Suppressor macrophage treated with lipopolysaccharide for 1 hour (primary cell): ENCODE data around the gene ZNF850.
A peak's percentile ranks its signal among the peaks of the same experiment; 100 is the strongest.

Source experiments
- DNase-seq, 3 donors: peaks; one replicate each; pipeline ENCODE4 v3.0.0-alpha.2; 2020 to 2022

Gene ZNF850

DNA sequence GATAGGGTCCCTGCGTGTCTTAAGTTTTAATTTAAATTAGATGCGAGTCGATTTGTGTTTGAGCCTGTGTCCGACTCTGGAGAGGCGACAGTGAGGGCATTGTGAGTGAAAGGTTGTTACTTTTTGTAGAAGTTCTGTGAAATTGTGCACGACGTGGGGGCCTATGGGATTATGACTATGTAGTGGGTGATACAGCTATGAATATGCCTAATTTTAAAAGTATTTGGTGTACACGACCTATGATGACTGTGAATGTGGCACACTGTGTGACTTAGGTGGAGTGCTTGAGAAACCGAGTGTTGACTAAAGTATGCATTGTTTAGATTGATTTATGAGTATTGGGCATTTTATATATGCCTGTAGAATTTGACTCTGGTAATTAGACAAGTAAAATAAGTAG is 84.5 kb downstream of the ZNF850 start:
- DNase-seq: peak in 1 of 3 donors; percentile 5

- DNase-seq: peak; percentile 97 to 98 (median 97)
These were observed 85.2 kb downstream of the ZNF850 start, which contains the start of gene ZNF567 for GRCh38 chr19:36687214-36688056. TSS of gene ZNF567 (plus strand) at chr19:36687612. CDS start at chr19:36694868, 7,256 bp downstream.

DNA sequence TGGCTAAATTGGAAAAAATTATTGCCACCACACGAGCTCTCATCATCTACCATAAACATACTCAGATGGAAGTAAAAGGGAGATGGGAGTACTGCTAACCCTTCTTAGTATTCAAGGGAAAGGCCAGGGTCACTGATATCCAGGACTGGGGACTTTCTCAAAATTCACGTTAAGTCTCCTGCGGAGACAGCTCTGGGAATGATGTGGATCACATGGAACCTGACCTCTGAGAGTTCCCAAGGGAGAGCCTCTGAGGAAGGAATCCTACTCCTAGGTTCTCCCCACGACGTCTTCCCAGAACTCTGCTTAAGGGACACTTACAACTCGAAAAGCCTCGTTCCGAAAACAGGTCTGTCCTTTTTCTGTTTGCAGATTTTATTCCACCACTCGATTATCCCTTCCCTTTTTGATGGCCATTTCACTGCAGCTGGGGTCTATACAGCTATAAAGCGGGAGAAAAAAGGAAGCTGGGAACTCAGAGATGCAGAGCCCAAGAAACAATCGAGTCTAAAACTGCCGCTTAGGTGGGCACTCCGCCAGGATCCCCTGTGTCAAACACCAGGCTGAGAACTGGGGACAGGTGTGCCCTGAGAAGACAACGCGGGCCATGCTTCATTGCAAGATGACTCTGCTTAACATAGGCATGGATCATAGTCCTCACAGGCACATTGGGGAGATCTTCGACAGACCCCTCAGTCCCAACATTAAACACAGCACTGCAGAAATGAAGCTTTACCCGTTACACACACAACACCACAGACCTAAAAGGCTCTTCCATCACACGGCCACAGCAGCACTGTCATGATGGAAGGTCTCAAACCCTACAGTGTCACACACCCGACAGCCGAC is 86.0 kb downstream of the ZNF850 start:
- peak in 1 of 3 donors; percentile 2 for DNase-seq

DNA sequence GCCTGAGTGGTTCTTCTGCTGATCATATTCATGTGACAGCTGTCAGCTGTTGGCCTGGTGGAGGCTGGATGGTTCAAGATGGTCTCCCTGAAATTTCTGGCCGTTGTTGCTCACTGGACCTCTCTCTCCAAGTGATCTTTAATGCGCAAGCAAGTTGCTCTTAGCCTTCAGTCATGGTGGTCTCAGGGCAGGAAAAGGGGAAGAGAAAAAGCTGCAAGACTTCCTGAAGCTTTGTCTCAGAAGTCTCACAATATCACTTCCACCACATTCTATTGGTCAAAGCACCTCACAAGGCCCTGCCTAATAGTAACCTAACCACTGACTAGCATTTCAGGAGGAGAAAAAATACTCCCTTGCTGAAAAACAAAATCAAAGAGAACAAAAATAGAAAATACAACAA is 86.8 kb downstream of the ZNF850 start:
- DNase-seq: no peak

- DNase-seq: no peak
These were observed 93.2 kb downstream of the ZNF850 start for GRCh38 chr19:36679455-36679854.

GRCh38 chr19:36674201-36674600 is 98.4 kb downstream of the ZNF850 start:
- no peak for DNase-seq

DNA sequence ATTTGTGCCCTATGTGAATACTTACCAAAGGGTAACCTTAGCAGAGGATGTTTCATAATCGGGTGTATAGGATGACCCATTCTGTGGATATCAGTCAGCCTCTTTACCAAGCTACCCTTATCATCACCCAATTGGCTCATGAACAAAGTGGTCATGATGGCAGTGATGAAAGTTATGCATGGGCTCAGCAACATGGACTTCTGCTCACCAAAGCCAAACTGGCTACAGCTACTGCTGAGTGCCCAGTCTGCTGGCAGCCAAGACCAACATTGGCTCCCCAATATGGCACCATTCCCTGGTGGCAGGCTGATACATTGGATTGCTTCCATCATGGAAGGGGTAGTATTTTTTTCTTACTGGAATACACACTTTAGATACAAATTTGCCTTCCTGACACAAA is 100.2 kb downstream of the ZNF850 start:
- DNase-seq: no peak

- DNase-seq: no peak
These were observed 104.0 kb downstream of the ZNF850 start for GRCh38 chr19:36668646-36669045.

GRCh38 chr19:36665832-36666231 is 106.8 kb downstream of the ZNF850 start:
- DNase-seq: no peak
